ENCODE measurements around the gene SACM1L.

SACM1L gene

DNA sequence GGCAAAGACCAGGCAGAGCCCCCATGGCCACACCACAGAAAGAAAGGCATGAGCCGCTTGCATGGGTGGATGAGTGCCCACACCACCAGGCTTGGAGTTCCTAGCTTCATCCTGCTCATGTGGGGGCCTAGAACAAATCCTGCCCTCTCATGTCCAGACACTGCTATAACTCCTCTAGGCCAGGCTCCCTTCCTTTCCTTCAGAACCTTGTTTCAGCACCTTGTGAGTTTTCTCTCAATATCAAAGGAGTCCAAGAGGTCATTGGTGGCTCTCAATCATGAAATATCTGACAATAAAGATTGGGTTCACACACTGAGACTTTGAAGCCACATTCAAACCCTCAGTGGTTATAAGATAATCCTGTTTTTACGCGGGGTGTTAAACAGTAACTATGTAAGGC is 94.5 kb downstream of the SACM1L start:
- no peak for DNase-seq (ENCODE audit: low read depth in 3 of 3, low spot score in 1 of 3)

DNA sequence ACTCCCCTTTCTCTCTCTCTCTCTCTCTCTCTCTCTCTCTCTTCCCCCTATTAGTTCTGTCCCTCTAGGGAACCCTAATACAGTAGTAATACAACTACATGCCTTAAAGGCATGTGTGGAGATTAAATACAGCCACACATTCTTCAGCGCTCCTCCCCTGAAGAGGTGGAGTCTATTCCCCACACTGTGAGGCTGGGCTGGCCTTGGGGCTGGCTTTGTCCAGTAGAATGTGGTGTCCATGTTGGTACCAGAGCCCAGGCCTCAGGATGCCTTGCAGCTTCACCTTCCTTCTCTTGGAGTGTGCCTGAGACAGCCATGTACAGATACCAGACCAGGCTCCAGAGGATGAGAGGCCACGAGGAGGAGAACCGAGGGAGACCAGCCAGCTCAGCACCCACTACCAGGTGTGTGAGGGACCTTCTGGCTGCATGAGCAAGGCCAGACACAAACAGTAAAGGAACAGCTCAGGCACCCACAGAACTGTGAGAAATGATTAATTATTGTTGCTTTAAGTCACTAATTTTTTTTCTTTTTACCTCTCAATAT is 96.5 kb downstream of the SACM1L start:
- no peak for DNase-seq (ENCODE audit: low read depth in 3 of 3, low spot score in 1 of 3)

DNA sequence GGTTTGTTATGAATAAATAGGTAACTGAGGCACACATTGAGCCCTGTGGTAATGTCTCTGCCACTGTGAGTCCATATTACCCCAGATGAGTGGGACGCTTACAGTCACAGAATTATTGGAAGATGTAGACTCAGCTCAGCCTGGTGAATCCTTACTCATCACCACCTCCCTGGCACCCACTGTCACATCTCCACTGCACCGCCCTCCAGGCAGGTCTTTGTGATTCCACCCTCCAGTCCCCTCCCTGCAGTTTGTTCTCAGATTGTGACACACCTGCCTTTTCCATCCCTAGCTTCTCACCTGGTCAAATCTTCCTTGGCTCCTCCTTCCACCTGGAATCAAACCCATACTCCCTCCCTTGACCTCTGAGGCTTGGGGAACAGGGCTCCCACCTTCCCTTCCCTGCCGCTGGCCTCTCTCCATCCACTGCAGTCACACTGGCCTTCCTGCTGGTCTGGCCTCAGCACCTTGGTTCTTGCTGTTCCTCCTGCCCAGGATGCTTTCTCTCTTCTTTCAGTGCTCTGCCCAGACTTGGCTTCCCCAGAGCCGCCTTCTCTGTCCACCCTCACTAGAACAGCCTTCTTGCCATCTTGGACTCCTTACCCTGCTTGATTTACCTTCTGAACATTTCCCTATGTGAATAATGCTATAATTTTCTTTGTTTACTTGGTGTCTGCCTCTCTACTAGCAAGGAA is 97.8 kb downstream of the SACM1L start:
- no peak for DNase-seq (ENCODE audit: low read depth in 3 of 3, low spot score in 1 of 3)

DNA sequence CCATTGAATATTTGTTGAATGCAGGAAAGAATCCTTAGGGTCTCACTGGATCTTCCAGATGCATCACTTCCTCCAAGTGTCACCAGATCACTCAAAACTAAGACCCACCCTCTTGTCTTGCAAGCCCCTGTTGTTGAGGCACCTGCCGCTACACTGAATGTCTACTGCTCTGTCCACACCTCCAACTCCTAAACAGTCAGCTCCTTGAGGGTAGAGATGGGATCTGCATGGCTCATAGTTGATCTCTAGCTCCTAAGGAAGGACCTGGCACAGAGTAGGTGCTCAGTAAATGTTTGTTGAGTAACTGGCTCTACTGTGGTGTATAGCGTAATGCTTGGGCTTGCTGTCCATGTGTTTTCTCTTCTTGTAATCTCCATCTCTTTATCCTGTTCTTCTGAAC is 98.4 kb downstream of the SACM1L start:
- DNase-seq (ENCODE audit: low read depth in 3 of 3, low spot score in 1 of 3), result no peak

DNA sequence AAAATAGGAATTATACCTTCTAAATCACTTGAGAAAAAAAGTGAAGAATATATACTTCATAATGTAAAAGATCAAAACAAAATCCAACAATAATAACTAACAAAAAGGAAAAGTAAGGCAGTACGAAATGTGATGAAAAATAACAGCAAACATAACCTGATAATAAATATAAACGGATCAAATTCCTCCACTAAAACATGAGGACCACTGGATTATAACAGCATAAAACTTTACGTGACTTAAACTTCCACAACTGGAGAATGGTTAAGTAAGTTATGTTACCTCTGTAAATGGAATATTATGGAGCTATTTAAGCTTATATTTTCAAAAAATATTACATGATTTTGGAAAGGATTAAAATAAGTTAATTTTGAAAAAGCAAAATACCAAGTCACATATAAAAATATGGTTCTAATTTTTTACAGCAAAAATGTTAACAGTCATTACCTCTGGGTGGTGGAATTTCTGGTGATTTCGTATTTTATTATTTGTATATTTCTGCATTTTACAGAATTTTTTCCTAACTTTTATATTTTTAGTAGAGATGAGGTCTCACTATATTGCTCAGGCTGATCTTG is 100.1 kb downstream of the SACM1L start:
- DNase-seq (ENCODE audit: low read depth in 3 of 3, low spot score in 1 of 3), result no peak

DNA sequence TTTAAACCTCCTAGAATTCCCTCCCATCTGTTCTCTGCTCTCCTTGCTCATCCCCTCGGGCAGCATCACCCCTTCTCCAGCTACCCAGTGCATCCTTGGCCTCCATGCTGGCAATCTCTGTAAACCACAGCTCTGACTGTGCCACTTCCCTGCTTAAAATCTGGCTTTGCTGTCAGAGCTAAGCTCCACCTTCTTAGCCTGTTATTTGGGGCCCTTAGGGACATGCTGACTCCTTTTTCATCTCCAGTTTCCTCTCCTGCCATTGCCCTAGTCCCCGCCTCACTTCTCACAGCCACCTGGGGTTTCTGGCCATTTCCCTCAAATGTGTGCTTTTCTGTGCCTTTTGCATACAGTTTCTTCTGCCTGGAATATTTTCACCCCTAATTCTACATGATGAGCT is 101.4 kb downstream of the SACM1L start:
- no peak for DNase-seq (ENCODE audit: low read depth in 3 of 3, low spot score in 1 of 3)

DNA sequence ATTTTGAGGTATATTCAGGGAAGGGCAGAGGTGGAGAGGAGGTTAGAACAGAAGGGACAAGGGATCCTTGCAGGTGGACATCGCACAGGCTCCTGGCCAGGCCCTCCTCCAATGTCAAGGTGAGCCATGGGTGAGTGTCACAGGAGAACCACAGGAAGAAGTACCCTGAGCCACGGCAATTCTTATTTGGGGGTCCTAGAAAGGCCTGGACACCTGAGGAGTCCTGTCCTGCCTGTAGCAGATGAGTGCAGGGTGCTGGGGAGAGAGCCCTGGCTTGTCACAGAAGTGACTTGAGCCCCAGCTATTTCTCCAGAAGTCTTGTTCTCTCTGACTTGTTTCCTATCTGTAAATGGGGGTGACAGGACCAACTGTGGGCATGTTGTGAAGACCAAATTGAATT is 102.8 kb downstream of the SACM1L start:
- no peak for DNase-seq (ENCODE audit: low read depth in 3 of 3, low spot score in 1 of 3)

DNA sequence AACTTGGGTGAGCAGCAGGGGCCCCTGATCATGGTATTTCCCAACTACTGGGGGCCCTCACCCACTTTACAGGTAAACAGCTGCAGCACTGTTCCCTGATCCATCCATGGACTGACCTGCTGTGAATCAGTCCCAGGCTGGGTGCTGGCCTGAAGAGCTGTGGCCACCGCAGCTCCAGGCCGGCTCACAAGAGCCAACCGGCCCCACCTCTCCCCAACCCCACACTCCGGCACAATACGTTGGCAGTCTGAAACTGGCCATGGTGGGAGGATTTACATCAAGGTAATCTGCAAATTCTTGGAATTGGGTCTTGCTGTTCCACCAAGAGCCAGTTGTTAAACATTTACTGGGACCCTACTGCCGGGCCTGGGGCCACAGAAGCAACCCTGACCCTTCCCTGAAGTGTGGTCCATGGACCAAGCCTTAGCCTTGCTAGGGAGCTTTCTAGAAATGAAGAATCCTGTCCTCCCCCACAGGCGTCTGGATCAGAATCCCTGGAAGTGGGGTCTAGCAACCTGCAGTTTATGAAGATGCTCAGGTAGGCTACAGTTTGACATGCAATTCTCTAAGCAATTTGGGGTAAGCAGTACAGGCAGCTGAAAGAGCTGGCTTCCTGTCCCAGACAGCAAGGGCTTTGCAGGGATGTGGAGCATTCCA is 103.4 kb downstream of the SACM1L start:
- DNase-seq (ENCODE audit: low read depth in 3 of 3, low spot score in 1 of 3), result no peak

DNA sequence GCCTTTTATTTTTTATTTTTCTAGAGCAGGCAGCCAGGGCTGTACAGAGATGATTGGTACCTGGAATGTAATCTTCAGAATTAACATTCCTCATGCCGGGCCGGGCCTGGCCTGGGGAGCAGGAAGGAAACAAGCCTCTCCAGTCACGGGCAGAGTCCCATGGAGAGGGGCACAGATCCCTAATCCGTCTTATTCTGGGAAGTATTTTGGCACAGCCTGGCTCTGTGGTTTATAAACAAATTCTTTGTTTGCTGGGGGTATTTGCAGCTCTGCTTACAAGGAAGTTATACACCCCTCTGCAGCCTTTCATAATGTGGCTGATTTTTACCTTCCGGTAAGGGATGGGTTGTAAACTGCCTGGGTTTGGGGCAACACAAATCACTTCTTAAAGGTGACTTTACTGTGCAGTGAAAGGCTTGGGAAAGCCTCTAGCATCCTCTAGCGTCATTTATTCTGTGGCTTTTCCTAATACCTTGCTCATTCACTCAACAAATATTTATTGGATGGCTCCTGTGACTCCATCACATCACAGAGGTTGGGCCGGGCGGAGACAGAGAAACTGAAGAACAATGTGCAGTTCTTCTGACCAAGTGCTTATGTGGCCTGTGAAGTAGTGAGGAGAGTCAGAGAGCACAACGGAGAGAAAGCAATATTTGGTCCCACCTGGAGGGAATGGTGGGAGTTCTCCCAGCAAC is 104.4 kb downstream of the SACM1L start:
- no peak for DNase-seq (ENCODE audit: low read depth in 3 of 3, low spot score in 1 of 3)

DNA sequence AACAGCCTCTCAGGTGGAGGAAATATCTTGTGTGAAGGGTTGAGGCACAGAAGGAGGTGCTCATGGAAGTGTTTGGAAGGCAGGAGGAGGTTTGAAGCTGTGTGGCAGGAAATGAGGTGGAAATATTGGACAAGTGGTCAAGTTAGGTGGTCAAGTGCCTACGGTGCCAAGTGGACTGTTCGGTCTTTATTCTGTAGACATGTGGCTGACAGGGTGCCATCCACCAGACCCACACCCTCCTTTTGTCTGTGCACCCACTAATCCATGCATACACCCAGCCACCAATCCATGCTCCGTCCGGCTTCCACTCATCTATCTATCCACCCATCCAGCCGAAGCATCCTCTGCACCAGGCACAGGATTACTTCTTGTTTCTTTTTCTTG is 105.0 kb downstream of the SACM1L start:
- no peak for DNase-seq (ENCODE audit: low read depth in 3 of 3, low spot score in 1 of 3)

DNA sequence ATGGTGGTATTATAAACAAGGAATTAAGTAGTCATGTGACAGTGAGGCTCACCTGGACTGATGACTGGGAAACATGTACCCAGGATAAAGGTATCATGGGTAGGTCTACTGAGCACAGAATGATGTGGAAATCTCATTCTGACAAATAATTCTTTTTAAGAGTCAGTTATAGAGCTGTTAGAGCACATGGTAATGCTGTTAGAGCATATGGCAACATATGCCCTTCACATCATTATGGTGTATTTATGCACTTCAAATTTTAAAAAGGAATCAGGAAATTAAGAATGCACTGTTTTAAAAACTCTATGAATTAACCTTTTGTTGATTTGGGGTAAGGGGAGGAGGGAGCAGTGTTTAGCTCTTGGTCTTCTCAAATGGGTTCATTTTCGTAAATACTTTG is 105.5 kb downstream of the SACM1L start:
- DNase-seq (ENCODE audit: low read depth in 3 of 3, low spot score in 1 of 3), result no peak

Data from stimulated activated CD4-positive, alpha-beta T cell treated with anti-CD3 and anti-CD28 coated beads, TNF-alpha, amount 100 ng/mL, for 1 hour (primary cell).